H9 (cell line): ENCODE data around the gene RALY. TPM values are rescaled to one million over a fixed set of nuclear protein-coding genes. Genes with fewer than 3 reads are reported as not detected.

Experiments used
- DNase-seq: peaks from one replicate; pipeline ENCODE4 v3.0.0-alpha.2; 2017
- H2AFZ ChIP-seq: one replicate; pipeline ENCODE4 v1.6.1; 2013; ENCODE audit warnings: mild to moderate bottlenecking, low read length, control low read depth, moderate library complexity
- H2AK5ac ChIP-seq: 2 replicates; pipeline ENCODE4 v1.6.1; 2013; ENCODE audit warnings: low read length, control low read depth, mixed read lengths; ENCODE audit not compliant: insufficient read length
- H2BK120ac ChIP-seq: one replicate; pipeline ENCODE4 v1.6.1; 2013; ENCODE audit warnings: low read depth, mild to moderate bottlenecking, low read length, control low read depth, inconsistent platforms; ENCODE audit not compliant: poor library complexity, severe bottlenecking
- H2BK12ac ChIP-seq: 2 replicates; pipeline ENCODE4 v1.6.1; 2013; ENCODE audit warnings: low read length, control low read depth, mixed read lengths, low read depth; ENCODE audit not compliant: insufficient read length
- H2BK15ac ChIP-seq: 2 replicates; pipeline ENCODE4 v1.6.1; 2013; ENCODE audit warnings: low read depth, low read length, control low read depth
- H2BK20ac ChIP-seq: one replicate; pipeline ENCODE4 v1.6.1; 2013; ENCODE audit warnings: low read depth, mild to moderate bottlenecking, low read length, control low read depth, inconsistent platforms; ENCODE audit not compliant: poor library complexity, severe bottlenecking
- H2BK5ac ChIP-seq: 2 replicates; pipeline ENCODE4 v1.6.1; 2013; ENCODE audit warnings: low read length, control low read depth, mixed read lengths; ENCODE audit not compliant: insufficient read length
- H3K14ac ChIP-seq: 2 replicates; pipeline ENCODE4 v1.6.1; 2013; ENCODE audit warnings: low read length, control low read depth; ENCODE audit not compliant: insufficient read depth
- H3K18ac ChIP-seq: 2 replicates; pipeline ENCODE4 v1.6.1; 2013; ENCODE audit warnings: low read depth, mild to moderate bottlenecking, mixed read lengths, low read length, control low read depth; ENCODE audit not compliant: insufficient read length
- H3K23ac ChIP-seq: 2 replicates; pipeline ENCODE4 v1.6.1; 2013; ENCODE audit warnings: low read length, control low read depth, mixed read lengths, low read depth; ENCODE audit not compliant: insufficient read length
- H3K23me2 ChIP-seq: 2 replicates; pipeline ENCODE4 v1.6.1; 2013; ENCODE audit warnings: low read depth, mild to moderate bottlenecking, mixed read lengths, low read length, control low read depth; ENCODE audit not compliant: insufficient read length, poor library complexity, severe bottlenecking
- H3K27ac ChIP-seq: 2 replicates; pipeline ENCODE4 v1.5.1; 2013; ENCODE audit warnings: low read length, control low read depth, mixed read lengths, low read depth; ENCODE audit not compliant: insufficient read length
- H3K27me3 ChIP-seq: 2 replicates; pipeline ENCODE4 v1.6.1; 2013; ENCODE audit warnings: low read length, control low read depth, inconsistent platforms; ENCODE audit not compliant: insufficient read depth
- H3K4ac ChIP-seq: 2 replicates; pipeline ENCODE4 v1.6.1; 2013; ENCODE audit warnings: low read depth, mild to moderate bottlenecking, control low read depth, inconsistent platforms, low read length, moderate library complexity
- H3K4me1 ChIP-seq: 2 replicates; pipeline ENCODE4 v1.6.1; 2013; ENCODE audit warnings: low read length, control low read depth, inconsistent platforms; ENCODE audit not compliant: insufficient read depth
- H3K4me2 ChIP-seq: 2 replicates; pipeline ENCODE4 v1.6.1; 2013; ENCODE audit warnings: low read length, control low read depth, mixed read lengths; ENCODE audit not compliant: insufficient read length, insufficient read depth
- H3K56ac ChIP-seq: 2 replicates; pipeline ENCODE4 v1.6.1; 2013; ENCODE audit warnings: low read depth, mild to moderate bottlenecking, mixed read lengths, low read length, control low read depth; ENCODE audit not compliant: insufficient read length
- H3K79me1 ChIP-seq: 2 replicates; pipeline ENCODE4 v1.6.1; 2013; ENCODE audit warnings: low read depth, mild to moderate bottlenecking, moderate library complexity, low read length, control low read depth, inconsistent platforms; ENCODE audit not compliant: insufficient read depth, poor library complexity, severe bottlenecking
- H3K79me2 ChIP-seq: 2 replicates; pipeline ENCODE4 v1.6.1; 2013; ENCODE audit warnings: low read length, control low read depth, inconsistent platforms; ENCODE audit not compliant: insufficient read depth
- H3K9ac ChIP-seq: 2 replicates; pipeline ENCODE4 v1.6.1; 2013; ENCODE audit warnings: low read length, control low read depth, mixed read lengths; ENCODE audit not compliant: insufficient read length; ENCODE audit errors: extremely low read depth
- H3K9me3 ChIP-seq: one replicate; pipeline ENCODE4 v1.6.1; 2013; ENCODE audit warnings: low read depth, low read length, inconsistent platforms; ENCODE audit not compliant: control insufficient read depth
- H3T11ph ChIP-seq: one replicate; pipeline ENCODE4 v1.6.1; 2013; ENCODE audit warnings: mild to moderate bottlenecking, low read length, control low read depth, inconsistent platforms
- H4K20me1 ChIP-seq: one replicate; pipeline ENCODE4 v1.6.1; 2013; ENCODE audit not compliant: control insufficient read depth, insufficient read length, insufficient read depth
- H4K5ac ChIP-seq: 2 replicates; pipeline ENCODE4 v1.6.1; 2013; ENCODE audit warnings: low read depth, mild to moderate bottlenecking, mixed read lengths, low read length, control low read depth; ENCODE audit not compliant: insufficient read length
- H4K8ac ChIP-seq: replicated peaks from 2 replicates; pipeline ENCODE4 v1.6.1; 2013; ENCODE audit warnings: low read length, control low read depth, mixed read lengths, low read depth; ENCODE audit not compliant: insufficient read length
- H4K91ac ChIP-seq: 2 replicates; pipeline ENCODE4 v1.6.1; 2013; ENCODE audit warnings: low read depth, mild to moderate bottlenecking, moderate library complexity, mixed read lengths, low read length, control low read depth; ENCODE audit not compliant: insufficient read length
- H3K27ac Mint-ChIP-seq, 3 experiments: 2 replicates in 2 of 3; 3 replicates in 1 of 3; pipeline ENCODE4 v1.8.0; 2020 to 2021; ENCODE audit warnings: mixed read lengths in 3 of 3, mild to moderate bottlenecking in 1 of 3, moderate library complexity in 1 of 3
- H3K27me3 Mint-ChIP-seq: 2 replicates; pipeline ENCODE4 v1.8.0; 2021; ENCODE audit warnings: low read depth, mild to moderate bottlenecking, moderate library complexity, mixed read lengths
- H3K36me3 Mint-ChIP-seq, 3 experiments: 2 replicates in 2 of 3; 3 replicates in 1 of 3; pipeline ENCODE4 v1.8.0; 2020 to 2021; ENCODE audit warnings: low read depth in 3 of 3, mixed read lengths in 3 of 3; ENCODE audit not compliant: insufficient read depth in 1 of 3
- H3K4me1 Mint-ChIP-seq, 2 experiments: 2 replicates each; pipeline ENCODE4 v1.8.0; 2020; ENCODE audit warnings: mixed read lengths in 2 of 2
- H3K4me3 Mint-ChIP-seq, 2 experiments: 2 replicates in 1 of 2; 3 replicates in 1 of 2; pipeline ENCODE4 v1.8.0; 2020 to 2021; ENCODE audit warnings: mild to moderate bottlenecking in 2 of 2, mixed read lengths in 2 of 2, moderate library complexity in 1 of 2
- H3K9me3 Mint-ChIP-seq, 2 experiments: 2 replicates in 1 of 2; 3 replicates in 1 of 2; pipeline ENCODE4 v1.8.0; 2020; ENCODE audit warnings: mild to moderate bottlenecking in 2 of 2, mixed read lengths in 2 of 2, moderate library complexity in 1 of 2
- WGBS: extraction: QIAGEN DNeasy Blood & Tissue Kit; methylation state at CpG from one replicate; pipeline ENCODE4 v1.1.7; 2013; ENCODE audit warnings: missing lambda C conversion rate, low lambda C conversion rate, mixed read lengths; ENCODE audit not compliant: insufficient read length; ENCODE audit errors: extremely low coverage; 5-methylcytosine and 5-hydroxymethylcytosine counted together
- total RNA-seq: library from RNA; stranded (reverse); gene quantifications from 2 replicates; pipeline ENCODE4 v1.2.1, GENCODE V29; 2021
- TF ChIP-seq, protein P1 (sequence below): fragments of 200-600 bp; sonication (generic); conservative IDR thresholded peaks from 3 replicates; pipeline ENCODE4 v1.8.0; 2021; ENCODE audit warnings: antibody characterized with exemption, mild to moderate bottlenecking

Gene RALY
- total RNA-seq, 1 experiment from 2014 or later = 199 TPM

DNA sequence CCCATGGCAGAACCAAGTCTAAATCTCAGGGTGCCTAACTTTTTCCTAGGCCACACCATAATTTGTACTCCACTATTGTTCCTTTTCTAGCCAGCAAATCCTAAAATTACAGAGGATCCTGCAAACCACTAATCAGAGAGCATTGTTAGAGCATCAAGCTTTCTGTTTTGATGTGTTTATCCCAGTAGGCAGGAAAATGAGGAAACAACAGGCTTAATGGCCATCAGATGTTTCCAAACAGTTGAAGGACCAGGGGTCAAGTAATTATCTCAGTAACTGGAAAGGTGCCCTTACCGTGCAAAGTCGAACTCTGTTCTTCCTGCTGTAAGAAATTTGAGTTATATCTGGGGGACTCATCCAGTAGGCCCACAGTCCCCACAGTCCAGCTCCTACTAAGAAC, 58.7 kb downstream of the RALY start:
- no peak overlapping the region for H2AK5ac ChIP-seq
- H2BK5ac ChIP-seq = no peak overlapping the region
- no peaks in the 10 kb centered on the region for H3K27me3 ChIP-seq
- Mint-ChIP-seq H3K27me3 (no peaks in the 10 kb centered on the region), H3K4me1 (peaks cover 25 to 31% of the 10 kb centered on the region in 2 experiments), H3K27ac (no peak overlapping the region), H3K36me3 (no peaks in the 10 kb centered on the region; a peak in 1 of 7 replicates), H3K4me3 (no peak overlapping the region), H3K9me3 (no peaks in the 10 kb centered on the region)
- H2BK120ac ChIP-seq = no peak overlapping the region
- H2BK15ac ChIP-seq = no peak overlapping the region
- no peak overlapping the region for H4K91ac ChIP-seq
- no peak overlapping the region for H4K8ac ChIP-seq
- TF ChIP-seq, protein P1, sequence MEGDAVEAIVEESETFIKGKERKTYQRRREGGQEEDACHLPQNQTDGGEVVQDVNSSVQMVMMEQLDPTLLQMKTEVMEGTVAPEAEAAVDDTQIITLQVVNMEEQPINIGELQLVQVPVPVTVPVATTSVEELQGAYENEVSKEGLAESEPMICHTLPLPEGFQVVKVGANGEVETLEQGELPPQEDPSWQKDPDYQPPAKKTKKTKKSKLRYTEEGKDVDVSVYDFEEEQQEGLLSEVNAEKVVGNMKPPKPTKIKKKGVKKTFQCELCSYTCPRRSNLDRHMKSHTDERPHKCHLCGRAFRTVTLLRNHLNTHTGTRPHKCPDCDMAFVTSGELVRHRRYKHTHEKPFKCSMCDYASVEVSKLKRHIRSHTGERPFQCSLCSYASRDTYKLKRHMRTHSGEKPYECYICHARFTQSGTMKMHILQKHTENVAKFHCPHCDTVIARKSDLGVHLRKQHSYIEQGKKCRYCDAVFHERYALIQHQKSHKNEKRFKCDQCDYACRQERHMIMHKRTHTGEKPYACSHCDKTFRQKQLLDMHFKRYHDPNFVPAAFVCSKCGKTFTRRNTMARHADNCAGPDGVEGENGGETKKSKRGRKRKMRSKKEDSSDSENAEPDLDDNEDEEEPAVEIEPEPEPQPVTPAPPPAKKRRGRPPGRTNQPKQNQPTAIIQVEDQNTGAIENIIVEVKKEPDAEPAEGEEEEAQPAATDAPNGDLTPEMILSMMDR = no peak
- H2BK12ac ChIP-seq = no peak overlapping the region
- H2BK20ac ChIP-seq = no peak overlapping the region
- no peak overlapping the region for H3K18ac ChIP-seq
- no peak overlapping the region for H3K9ac ChIP-seq
- no peak overlapping the region for H3K23ac ChIP-seq
- no peak overlapping the region for H3K4ac ChIP-seq
- H3K9me3 ChIP-seq = no peaks in the 10 kb centered on the region
- no peaks in the 10 kb centered on the region for H4K20me1 ChIP-seq
- no peak overlapping the region for H3K27ac ChIP-seq
- H3K4me1 ChIP-seq = peaks cover 5% of the 10 kb centered on the region; the same call in 1 of the 2 replicates
- H3K79me1 ChIP-seq = peaks cover 7% of the 10 kb centered on the region
- no peak overlapping the region for H4K5ac ChIP-seq
- no peak overlapping the region for H3T11ph ChIP-seq
- no peak for DNase-seq
- no peaks in the 10 kb centered on the region for H3K23me2 ChIP-seq
- no peak overlapping the region for H3K4me2 ChIP-seq
- H3K56ac ChIP-seq = no peak overlapping the region
- no peak overlapping the region for H3K14ac ChIP-seq
- H3K79me2 ChIP-seq = peaks cover 2% of the 10 kb centered on the region; the same call in 1 of the 2 replicates
- no peak overlapping the region for H2AFZ ChIP-seq
- WGBS = no CpG with 5 or more reads among the region's 2 CpGs
